Upper lobe of left lung (tissue), 6 donors: Measurements from ENCODE around the gene FAM98A. TPM values are rescaled to one million over a fixed set of nuclear protein-coding genes. Genes with fewer than 3 reads are reported as not detected.

Experiments
- ATAC-seq, 2 donors: fragments of 200-7000 bp; cut with Tn5 transposase; one replicate each; pipeline ENCODE4 v1.9.1; 2022; ENCODE audit warnings: mild to moderate bottlenecking in 2 of 2, moderate library complexity in 2 of 2; ENCODE audit not compliant: low FRiP score in 2 of 2
- DNase-seq, 2 donors: peaks; one replicate each; pipeline ENCODE4 v3.0.0-alpha.2; 2019 to 2020
- H3K27ac ChIP-seq, 4 donors: fragments of 200-600 bp; sonication (generic); one replicate each; pipeline ENCODE4 v1.5.1; 2016 to 2019
- H3K27me3 ChIP-seq, 4 donors: fragments of 200-600 bp; sonication (generic); one replicate each; pipeline ENCODE4 v1.5.1; 2017 to 2019
- H3K36me3 ChIP-seq, 4 donors: fragments of 200-600 bp; sonication (generic); one replicate each; pipeline ENCODE4 v1.5.1; 2016 to 2019
- H3K4me1 ChIP-seq, 4 donors: fragments of 200-600 bp; sonication (generic); one replicate each; pipeline ENCODE4 v1.5.1; 2018 to 2019
- H3K4me3 ChIP-seq, 4 donors: fragments of 200-600 bp; sonication (generic); one replicate each; pipeline ENCODE4 v1.5.1; 2017 to 2019; ENCODE audit warnings: mild to moderate bottlenecking in 2 of 4, moderate library complexity in 1 of 4
- H3K9me3 ChIP-seq, 4 donors: fragments of 200-600 bp; sonication (generic); one replicate each; pipeline ENCODE4 v1.5.1; 2018 to 2019
- CTCF ChIP-seq, 6 experiments: fragments of 450-650 bp in 4 of 6; fragments of 200-600 bp in 2 of 6; sonication (generic) in 2 of 6; IDR thresholded peaks; one replicate each; pipeline ENCODE4 v1.5.1; 2016 to 2019; ENCODE audit warnings: antibody characterized with exemption in 6 of 6
- EP300 ChIP-seq, 4 donors: sonication (generic); formaldehyde crosslinking; IDR thresholded peaks; one replicate each; pipeline ENCODE4 v1.5.1; 2017; ENCODE audit warnings: antibody characterized with exemption in 4 of 4, control low read depth in 2 of 4
- POLR2A ChIP-seq, 4 donors: fragments of 450-650 bp; IDR thresholded peaks; one replicate each; pipeline ENCODE4 v1.5.1; 2016 to 2017; ENCODE audit warnings: antibody characterized with exemption in 4 of 4, mild to moderate bottlenecking in 2 of 4
- POLR2AphosphoS5 ChIP-seq, 2 donors: sonication (generic); formaldehyde crosslinking; IDR thresholded peaks; one replicate each; pipeline ENCODE4 v1.5.1; 2017; ENCODE audit warnings: antibody characterized with exemption in 2 of 2
- WGBS, 2 donors: methylation state at CpG; one replicate each; pipeline ENCODE4 v1.1.5; 2017 to 2018; 5-methylcytosine and 5-hydroxymethylcytosine counted together
- total RNA-seq, 6 donors: library from RNA; depleted of rRNA in 4 of 6; stranded (reverse); fragments of >200 nt in 4 of 6; gene quantifications; one replicate each; pipeline versions ENCODE4 v1.1.0 to v1.2.1, GENCODE V29; 2016 to 2021
- donor health status: DM: no; HTN: no; CAD: no; lungs with moderate emphysema.
- donor health status: DM: no; HTN: yes; CAD: no; lungs with severe emphysema.

The FAM98A gene
- total RNA-seq, 6 donors from 2014 or later = 9.0 to 66.3 (median 26.4) TPM

DNA sequence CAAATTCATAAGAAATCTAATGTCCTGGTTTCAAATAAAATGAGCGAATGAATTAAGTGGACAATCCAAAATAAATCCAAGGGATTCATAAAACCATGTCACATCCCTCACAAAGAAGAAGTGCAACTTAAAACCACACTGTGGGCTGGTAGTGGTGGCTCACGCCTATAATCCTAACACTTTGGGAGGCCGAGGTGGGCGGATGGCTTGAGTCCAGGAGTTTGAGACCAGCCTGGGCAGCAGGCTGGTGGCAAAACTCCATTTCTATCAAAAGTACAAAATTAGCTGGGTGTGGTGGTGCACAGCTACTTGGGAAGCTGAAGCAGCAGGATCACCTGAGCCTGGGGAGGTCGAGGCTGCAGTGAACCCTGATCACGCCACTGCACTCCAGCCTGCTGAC, 25.4 kb downstream of the FAM98A start:
- H3K4me3 ChIP-seq = no peak overlapping the region
- H3K36me3 ChIP-seq = no peaks in the 10 kb centered on the region
- no peaks in the 10 kb centered on the region for H3K9me3 ChIP-seq
- no peaks in the 10 kb centered on the region for H3K27me3 ChIP-seq
- ATAC-seq = no peak
- TF ChIP-seq CTCF (IDR thresholded peaks at IDR 0.05) = no peak
- TF ChIP-seq POLR2A (IDR thresholded peaks at IDR 0.05) = no peak
- WGBS, 2 donors = 87 to 89% methylated on average over 6 of the region's 6 CpGs
- H3K27ac ChIP-seq = no peak overlapping the region
- no peak for DNase-seq
- no peaks in the 10 kb centered on the region for H3K4me1 ChIP-seq

DNA sequence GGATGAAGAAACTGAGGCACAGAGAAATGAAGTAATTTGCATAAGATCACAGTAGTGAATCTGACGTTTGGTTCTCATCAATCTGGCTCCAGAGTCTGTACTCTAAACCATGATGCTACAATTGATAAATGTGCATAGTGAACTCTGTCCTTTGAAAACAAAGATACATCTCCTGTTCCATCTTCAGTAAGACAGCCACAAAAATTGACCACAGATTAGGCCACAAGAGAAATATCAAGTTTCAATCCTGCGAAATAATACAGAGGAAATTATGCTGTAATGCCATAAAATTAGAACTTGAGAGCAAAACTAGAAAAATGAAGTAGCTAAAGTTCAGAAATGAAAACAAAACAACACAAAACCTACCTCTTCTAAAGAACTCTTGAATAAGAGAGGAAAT, 28.4 kb downstream of the FAM98A start:
- no peaks in the 10 kb centered on the region for H3K36me3 ChIP-seq
- no peak for ATAC-seq
- 65 to 81% methylated on average over 2 of the region's 2 CpGs for WGBS, 2 donors
- H3K27me3 ChIP-seq = no peaks in the 10 kb centered on the region
- H3K9me3 ChIP-seq = no peaks in the 10 kb centered on the region
- TF ChIP-seq POLR2AphosphoS5 (IDR thresholded peaks at IDR 0.05) (no peak), CTCF (IDR thresholded peaks at IDR 0.05) (no peak), EP300 (IDR thresholded peaks at IDR 0.05) (no peak), POLR2A (IDR thresholded peaks at IDR 0.05) (no peak)
- no peak for DNase-seq
- no peaks in the 10 kb centered on the region for H3K4me1 ChIP-seq
- no peak overlapping the region for H3K27ac ChIP-seq
- H3K4me3 ChIP-seq = no peak overlapping the region

GRCh38 chr2:33561872-33562271, 37.2 kb downstream of the FAM98A start:
- DNase-seq (no peak), ATAC-seq (no peak)
- TF ChIP-seq POLR2A (IDR thresholded peaks at IDR 0.05) (no peak), POLR2AphosphoS5 (IDR thresholded peaks at IDR 0.05) (no peak)
- Histone ChIP-seq H3K4me3 (no peak overlapping the region), H3K27me3 (no peaks in the 10 kb centered on the region), H3K9me3 (no peaks in the 10 kb centered on the region), H3K36me3 (peaks cover 0 to 6% (median 0%) of the 10 kb centered on the region in 4 donors), H3K27ac (no peak overlapping the region), H3K4me1 (no peaks in the 10 kb centered on the region)

GRCh38 chr2:33560017-33560416, 39.1 kb downstream of the FAM98A start:
- Histone ChIP-seq H3K4me1 (peaks cover 0 to 7% (median 4%) of the 10 kb centered on the region in 4 donors), H3K27me3 (no peaks in the 10 kb centered on the region), H3K27ac (no peak overlapping the region), H3K4me3 (no peak overlapping the region), H3K9me3 (no peaks in the 10 kb centered on the region), H3K36me3 (peaks cover 0 to 6% (median 0%) of the 10 kb centered on the region in 4 donors)
- TF ChIP-seq CTCF (IDR thresholded peaks at IDR 0.05) = no peak
- no peak for TF ChIP-seq POLR2A (IDR thresholded peaks at IDR 0.05)
- no peak for TF ChIP-seq EP300 (IDR thresholded peaks at IDR 0.05)
- no peak for TF ChIP-seq POLR2AphosphoS5 (IDR thresholded peaks at IDR 0.05)
- no peak for ATAC-seq
- 62 to 72% methylated on average over 2 of the region's 2 CpGs for WGBS, 2 donors
- DNase-seq = no peak

DNA sequence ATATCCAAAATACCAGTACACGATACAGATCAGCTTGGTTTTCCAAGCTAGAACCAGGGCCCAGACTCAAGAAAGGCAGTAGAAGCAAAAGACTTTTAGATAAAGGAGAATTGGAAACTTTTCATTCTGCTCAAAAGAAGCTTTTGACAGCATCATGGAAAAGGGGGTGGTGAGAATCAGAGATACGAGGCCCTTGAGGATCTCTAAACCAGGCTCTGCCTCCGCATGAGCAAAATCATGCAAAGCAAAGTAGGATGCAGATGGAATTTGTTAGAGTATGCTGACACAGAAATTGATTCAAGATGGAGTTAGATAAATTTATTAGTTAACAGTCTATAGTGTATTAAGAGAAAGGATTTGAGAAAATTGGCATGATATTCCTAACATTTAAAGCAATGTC, 39.8 kb downstream of the FAM98A start:
- H3K4me1 ChIP-seq = peaks cover 3 to 14% (median 7%) of the 10 kb centered on the region in 4 donors
- no peaks in the 10 kb centered on the region for H3K27me3 ChIP-seq
- DNase-seq (no peak), ATAC-seq (no peak)
- no peak for TF ChIP-seq CTCF (IDR thresholded peaks at IDR 0.05)
- TF ChIP-seq POLR2AphosphoS5 (IDR thresholded peaks at IDR 0.05) = no peak
- no peaks in the 10 kb centered on the region for H3K9me3 ChIP-seq
- no peak overlapping the region for H3K27ac ChIP-seq
- H3K4me3 ChIP-seq = no peak overlapping the region
- whole genome bisulfite sequencing, 2 donors = 94 to 100% methylated on average over 3 of the region's 3 CpGs
- peaks cover 0 to 6% (median 0%) of the 10 kb centered on the region in 4 donors for H3K36me3 ChIP-seq
